ENCODE data around the gene RAET1E.

- TF ChIP-seq YY1 (IDR thresholded peaks at IDR 0.05; ENCODE audit: insufficient read depth, insufficient read length) = no peak
- no peak for TF ChIP-seq ZNF274 (IDR thresholded peaks at IDR 0.05; ENCODE audit: low read depth, low read length)
Measured at GRCh38 chr6:149887343-149887742, 10.6 kb downstream of the RAET1E start.

Measured in NT2/D1 (cell line).